Measurements from ENCODE around the gene DMD. TPM values are rescaled to one million over a fixed set of nuclear protein-coding genes. Genes with fewer than 3 reads are reported as not detected.

DMD gene
- total RNA-seq, 2 donors from 2014 or later, result 0.43 to 2.0 TPM

DNA sequence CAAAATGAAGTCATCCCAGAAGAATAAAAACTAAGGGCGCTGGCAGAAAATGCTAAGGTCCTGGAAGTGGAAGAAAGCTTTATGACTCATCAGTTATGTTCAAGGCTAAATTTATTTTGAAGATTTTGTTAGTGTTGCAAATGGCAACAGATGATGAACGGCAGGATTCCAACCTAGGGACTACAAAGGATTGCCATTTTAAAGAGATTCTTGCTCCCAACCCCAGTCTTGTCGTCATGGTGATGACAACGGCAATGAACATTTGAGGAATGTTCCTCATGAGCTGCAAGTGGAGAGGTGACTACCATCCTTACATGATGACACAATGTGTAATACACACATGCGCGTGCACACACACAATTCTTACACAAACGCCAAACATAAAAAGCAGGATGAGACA, 2085.1 kb downstream of the DMD start:
- ATAC-seq (no peak), DNase-seq (ENCODE audit: low spot score in 2 of 2) (no peak)
- Mint-ChIP-seq H3K36me3 (no peaks in the 10 kb centered on the region), H3K9me3 (peaks cover 0 to 4% of the 10 kb centered on the region in 2 donors), H3K27ac (no peak overlapping the region)

DNA sequence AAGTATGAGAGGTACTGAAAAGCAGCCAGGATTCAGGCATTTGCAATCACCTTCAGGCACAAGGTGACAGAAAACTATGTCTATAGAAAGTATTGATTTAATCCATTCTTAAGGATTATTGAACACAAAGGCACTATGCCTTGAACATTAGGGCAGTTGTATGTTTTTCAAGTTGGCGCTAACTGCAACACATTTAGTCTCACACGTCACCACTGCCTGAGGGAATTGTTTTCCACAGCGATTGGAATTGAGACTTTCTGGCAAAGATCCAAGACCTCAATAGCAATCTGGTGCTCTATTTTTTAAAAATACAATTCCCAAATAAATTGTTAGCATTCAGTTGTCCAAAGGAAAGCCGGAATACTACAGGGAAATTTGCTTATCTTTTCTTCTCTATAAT, 2086.8 kb downstream of the DMD start:
- Mint-ChIP-seq H3K36me3 (no peaks in the 10 kb centered on the region), H3K27ac (no peak overlapping the region), H3K9me3 (peaks cover 0 to 4% of the 10 kb centered on the region in 2 donors)
- no peak for DNase-seq (ENCODE audit: low spot score in 2 of 2)
- ATAC-seq, result no peak

DNA sequence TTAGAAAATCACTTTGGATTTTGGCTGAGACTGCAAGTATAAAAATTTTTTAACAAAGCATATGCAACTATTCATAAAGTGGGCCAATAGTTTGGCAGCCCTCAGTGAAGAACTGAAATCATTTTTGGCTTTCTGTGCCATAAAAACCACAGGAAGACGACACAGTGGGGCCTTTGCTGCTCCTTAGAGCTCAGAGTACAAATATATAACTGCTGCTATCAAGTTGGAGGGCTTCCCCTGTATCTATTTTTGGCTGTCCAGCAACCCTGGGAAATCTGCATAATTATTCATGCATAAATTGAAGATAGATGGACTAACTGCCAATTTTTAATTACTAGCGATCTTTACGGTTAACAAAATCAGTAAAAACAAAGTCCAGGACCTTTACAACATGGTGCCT, 2088.0 kb downstream of the DMD start:
- H3K36me3 Mint-ChIP-seq, result no peaks in the 10 kb centered on the region
- no peak for DNase-seq (ENCODE audit: low spot score in 2 of 2)
- peaks cover 0 to 4% of the 10 kb centered on the region in 2 donors for H3K9me3 Mint-ChIP-seq
- no peak overlapping the region for H3K27ac Mint-ChIP-seq
- no peak for ATAC-seq

DNA sequence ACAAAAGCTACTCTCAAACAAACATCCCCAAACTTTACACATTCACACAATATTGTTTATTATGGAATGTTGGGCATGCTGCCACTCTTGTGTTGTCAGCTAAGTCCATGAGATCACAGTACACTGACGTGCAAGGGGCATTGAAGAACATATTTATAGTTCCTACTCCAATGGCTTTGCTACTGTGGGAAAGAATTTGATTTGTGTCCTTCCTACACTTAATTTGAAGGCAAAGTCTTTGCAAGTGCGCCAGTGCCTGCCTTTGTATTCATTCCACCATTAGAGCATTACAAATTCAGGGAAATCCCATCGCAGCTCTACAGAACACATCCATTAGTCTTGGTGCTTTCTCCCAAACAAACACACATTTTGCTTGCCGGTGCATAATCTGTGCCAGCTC, 2094.1 kb downstream of the DMD start:
- DNase-seq (ENCODE audit: low spot score in 2 of 2) (no peak), ATAC-seq (no peak)
- Mint-ChIP-seq H3K9me3 (peaks cover 5% of the 10 kb centered on the region in 2 donors), H3K27ac (no peak overlapping the region), H3K36me3 (peaks cover 0 to 6% of the 10 kb centered on the region in 2 donors)

DNA sequence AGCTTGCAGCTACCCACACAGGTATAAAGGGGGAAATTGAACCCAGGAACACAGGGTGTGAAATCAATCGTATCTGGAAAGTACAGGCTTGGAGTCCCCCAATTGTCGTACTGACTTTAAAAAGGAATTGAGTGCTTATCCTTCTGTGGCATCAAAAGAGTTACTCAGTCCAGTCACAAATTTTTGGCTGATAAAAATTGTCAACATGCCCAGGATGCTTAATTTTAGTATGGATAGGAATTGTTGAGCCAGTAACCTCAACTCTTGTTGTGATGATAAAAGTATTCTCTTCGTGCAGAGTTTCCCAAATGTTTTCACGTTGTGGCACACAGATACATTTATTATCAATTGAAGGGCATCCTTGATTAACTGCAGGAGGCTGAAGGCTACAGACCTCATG, 2096.0 kb downstream of the DMD start:
- H3K9me3 Mint-ChIP-seq, result peaks cover 5% of the 10 kb centered on the region in 2 donors
- DNase-seq (ENCODE audit: low spot score in 2 of 2) (no peak), ATAC-seq (no peak)
- H3K36me3 Mint-ChIP-seq, result peaks cover 0 to 6% of the 10 kb centered on the region in 2 donors
- H3K27ac Mint-ChIP-seq, result no peak overlapping the region

DNA sequence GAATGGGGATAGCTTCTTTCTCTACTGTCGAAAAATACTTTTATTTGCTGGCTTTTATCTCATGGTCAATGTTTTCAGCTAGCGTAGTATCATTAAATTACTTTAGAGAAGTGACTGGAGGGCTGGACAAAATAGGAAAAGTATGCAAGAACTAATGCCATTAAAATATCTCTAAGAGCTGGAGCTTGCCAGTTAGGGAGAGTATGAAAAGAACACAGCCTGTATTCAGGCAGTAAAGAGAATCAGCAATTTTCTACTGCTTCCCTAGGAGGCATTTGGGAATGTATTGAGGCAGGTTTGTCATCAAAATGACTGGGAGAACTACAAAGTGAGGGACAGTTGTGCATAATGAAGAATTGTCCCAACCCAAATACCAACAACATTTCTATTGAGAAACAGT, 2096.5 kb downstream of the DMD start:
- DNase-seq (ENCODE audit: low spot score in 2 of 2) (no peak), ATAC-seq (no peak)

DNA sequence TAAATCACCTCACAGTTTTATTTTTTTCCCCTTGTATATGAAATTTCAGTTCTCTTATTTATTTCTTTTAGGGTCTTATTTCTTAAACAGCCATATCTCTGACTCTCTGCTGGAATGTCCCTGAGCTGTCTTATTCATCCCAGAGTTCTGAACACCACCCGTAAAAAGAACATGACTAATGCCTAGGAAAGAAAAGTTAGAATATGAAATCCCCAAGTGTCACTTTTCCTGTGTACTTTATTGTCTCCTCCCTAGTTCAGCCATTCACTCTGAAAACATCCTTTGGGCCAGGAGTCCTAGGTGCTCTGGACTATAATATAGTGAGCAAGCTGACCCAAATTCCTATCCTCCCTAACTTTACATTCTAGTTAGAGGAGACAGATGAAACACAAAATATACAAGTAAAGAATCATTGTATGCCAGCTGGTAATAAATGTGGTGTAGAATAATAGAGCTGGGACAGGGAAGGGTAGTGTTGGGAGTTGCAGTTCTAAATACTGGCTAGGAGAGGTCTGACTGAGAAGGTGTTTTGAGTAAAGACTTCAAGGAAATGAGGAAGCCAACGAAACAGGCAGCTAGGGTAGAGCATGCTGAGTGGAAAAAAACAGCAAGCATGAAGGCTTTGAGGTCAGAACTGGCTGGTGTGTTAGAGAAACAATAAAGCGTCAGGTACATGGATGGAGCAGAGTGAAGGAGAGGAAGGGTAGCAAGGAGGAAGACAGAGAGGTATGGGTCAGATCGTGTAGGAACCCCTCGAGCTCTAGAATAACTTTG, 2098.9 kb downstream of the DMD start:
- Mint-ChIP-seq H3K36me3 (peaks cover 0 to 6% of the 10 kb centered on the region in 2 donors), H3K9me3 (peaks cover 5% of the 10 kb centered on the region in 2 donors), H3K27ac (peak overlapping the region in 1 of 2 donors; percentile 84)
- DNase-seq (ENCODE audit: low spot score in 2 of 2) (no peak), ATAC-seq (peak; percentile 18 to 83)

More for the DNA sequence above, 2096.5 kb downstream of the DMD start:
- Mint-ChIP-seq H3K27ac (no peak overlapping the region), H3K9me3 (peaks cover 5% of the 10 kb centered on the region in 2 donors), H3K36me3 (peaks cover 0 to 6% of the 10 kb centered on the region in 2 donors)

DNA sequence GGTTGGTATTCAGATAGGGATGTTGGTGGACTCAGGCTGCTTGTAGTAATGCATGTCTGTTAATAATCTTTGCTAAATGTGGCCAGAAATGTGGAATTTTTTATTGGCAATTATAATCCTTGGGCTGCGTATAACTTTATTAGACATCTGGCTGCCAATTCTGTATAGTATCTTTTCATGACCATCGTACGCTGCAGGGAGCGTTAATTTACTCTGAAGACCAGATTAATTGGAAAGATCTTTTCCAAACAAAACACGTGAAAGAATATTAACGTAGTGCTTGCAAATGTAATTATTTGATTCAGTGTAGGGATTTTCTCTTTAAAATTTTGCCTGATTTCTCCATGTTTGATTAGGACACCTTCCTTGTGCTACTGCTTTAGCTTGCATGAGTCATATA, 2100.7 kb downstream of the DMD start:
- Mint-ChIP-seq H3K36me3 (peaks cover 0 to 6% of the 10 kb centered on the region in 2 donors), H3K9me3 (peaks cover 5% of the 10 kb centered on the region in 2 donors), H3K27ac (no peak overlapping the region)
- ATAC-seq (no peak), DNase-seq (ENCODE audit: low spot score in 2 of 2) (no peak)

DNA sequence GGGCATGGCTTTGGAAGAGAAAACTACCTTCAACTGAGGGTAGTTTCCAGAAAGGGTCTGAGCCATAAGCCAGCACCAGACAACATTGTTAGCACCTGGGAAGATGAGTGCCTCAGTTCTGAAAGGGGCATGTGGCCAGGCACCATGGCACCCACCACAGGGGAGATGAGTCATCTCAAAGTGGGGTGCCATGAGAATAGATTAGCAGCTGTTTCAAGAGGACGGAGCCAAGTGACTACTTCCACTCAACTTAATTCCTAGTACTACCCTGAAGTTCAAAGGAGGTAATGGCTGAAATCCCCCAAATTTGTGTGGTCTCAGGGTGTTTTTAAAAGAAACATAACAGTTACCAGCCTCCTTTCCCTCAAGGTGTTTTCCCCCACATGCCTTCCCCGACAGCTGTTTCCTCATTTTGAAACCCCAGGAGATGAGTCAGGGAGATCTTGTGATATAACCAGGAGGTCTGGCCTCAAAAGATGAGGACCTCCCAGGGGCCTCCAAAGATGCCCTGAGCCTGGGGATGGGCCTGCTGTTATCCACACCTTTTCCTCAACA, 2111.7 kb downstream of the DMD start:
- H3K36me3 Mint-ChIP-seq, result no peaks in the 10 kb centered on the region
- DNase-seq (ENCODE audit: low spot score in 2 of 2) (peak; percentile 50 to 57), ATAC-seq (peak; percentile 94)
- no peaks in the 10 kb centered on the region for H3K9me3 Mint-ChIP-seq
- H3K27ac Mint-ChIP-seq, result peak overlapping the region in 1 of 2 donors; percentile 86

DNA sequence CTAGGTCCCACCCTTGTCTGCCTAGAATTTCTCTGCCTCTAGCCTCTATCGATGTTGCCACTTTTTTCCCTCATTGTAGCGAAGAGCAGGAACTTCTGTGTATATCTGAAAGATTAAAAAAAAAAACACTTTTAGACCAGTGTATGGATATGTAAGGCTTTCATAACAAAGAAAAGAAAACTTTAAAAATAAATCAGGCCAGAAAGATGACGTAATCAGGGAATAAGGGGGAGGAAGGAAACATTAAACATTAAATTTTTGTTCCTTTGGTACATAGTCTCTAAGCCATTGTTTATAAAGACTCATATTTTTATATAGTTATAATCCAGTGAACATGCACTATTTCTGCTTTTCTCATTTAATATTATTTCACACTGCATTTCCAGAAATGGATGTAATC, 2113.3 kb downstream of the DMD start:
- Mint-ChIP-seq H3K36me3 (no peaks in the 10 kb centered on the region), H3K27ac (no peak overlapping the region), H3K9me3 (no peaks in the 10 kb centered on the region)
- ATAC-seq (no peak), DNase-seq (ENCODE audit: low spot score in 2 of 2) (no peak)

DNA sequence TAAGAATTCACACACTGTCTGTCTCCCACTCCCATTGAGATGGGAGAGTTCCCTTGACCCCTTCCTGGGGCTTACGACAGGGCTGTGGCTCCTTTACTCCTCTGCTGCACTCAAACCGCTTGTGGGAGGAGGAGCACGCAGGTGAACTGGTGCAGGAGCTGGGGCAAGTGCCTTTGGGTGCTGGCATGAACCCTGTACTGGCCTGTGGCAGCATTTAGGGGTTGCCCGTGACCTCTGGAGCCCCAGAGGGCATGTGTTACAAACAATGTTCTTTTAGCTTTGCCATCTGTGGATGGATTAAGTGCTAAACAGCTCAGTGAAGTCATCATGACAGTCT, 2117.7 kb downstream of the DMD start:
- no peak for DNase-seq (ENCODE audit: low spot score in 2 of 2)
- Mint-ChIP-seq H3K36me3 (no peaks in the 10 kb centered on the region), H3K27ac (no peak overlapping the region), H3K9me3 (no peaks in the 10 kb centered on the region)
- no peak for ATAC-seq

DNA sequence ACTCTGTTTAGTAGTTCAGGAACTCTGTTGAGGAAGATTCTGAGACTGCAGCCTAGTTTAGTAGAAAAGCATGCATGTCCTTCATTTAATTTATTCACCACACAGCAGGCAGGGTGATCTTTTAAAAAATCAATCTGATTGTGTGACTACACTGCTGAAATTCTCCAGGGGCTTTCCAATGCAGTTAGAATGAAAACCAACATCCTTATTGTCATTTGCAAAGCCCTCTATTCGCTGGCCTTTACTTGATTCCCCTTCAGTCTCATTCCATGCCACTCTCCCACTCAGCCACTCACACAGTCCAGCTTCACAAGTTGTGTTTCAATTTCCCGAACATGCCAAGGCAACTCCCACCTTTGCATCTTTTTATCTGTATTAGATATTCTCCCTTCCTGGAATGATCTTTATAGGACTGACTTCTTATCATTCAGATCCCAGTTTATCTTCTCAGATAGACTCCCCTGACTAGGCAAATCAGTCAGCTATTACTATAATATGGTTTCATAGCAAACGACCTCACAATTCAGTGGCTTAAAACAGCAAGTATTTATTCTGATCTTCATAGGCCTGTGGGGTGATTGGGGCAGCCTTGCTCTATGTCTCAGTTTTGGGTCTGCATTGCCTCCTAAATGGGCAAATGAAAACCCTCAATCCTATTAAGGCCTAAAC, 2118.2 kb downstream of the DMD start:
- no peak for DNase-seq (ENCODE audit: low spot score in 2 of 2)
- no peak for ATAC-seq
- Mint-ChIP-seq H3K27ac (no peak overlapping the region), H3K9me3 (no peaks in the 10 kb centered on the region), H3K36me3 (no peaks in the 10 kb centered on the region)

DNA sequence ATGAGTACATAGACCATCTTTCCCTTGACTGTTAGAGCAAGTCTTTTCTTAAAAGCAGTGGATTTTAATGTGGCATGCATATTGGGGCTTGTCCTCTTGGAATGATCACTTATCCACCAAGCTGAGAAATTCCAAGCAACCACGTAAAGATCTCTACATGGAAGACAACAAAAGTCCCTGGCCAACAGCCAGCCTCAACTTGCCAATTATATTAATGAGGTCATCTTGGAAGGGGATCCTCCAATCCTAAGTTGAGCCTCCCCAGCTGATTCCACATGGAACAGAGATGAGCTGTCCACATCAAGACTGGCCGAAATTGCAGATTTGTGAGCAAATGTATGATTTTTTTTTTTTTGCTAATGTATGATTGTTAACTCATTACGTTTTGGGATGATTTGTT, 2118.9 kb downstream of the DMD start:
- ATAC-seq (no peak), DNase-seq (ENCODE audit: low spot score in 2 of 2) (no peak)
- H3K9me3 Mint-ChIP-seq, result no peaks in the 10 kb centered on the region
- no peaks in the 10 kb centered on the region for H3K36me3 Mint-ChIP-seq
- no peak overlapping the region for H3K27ac Mint-ChIP-seq

DNA sequence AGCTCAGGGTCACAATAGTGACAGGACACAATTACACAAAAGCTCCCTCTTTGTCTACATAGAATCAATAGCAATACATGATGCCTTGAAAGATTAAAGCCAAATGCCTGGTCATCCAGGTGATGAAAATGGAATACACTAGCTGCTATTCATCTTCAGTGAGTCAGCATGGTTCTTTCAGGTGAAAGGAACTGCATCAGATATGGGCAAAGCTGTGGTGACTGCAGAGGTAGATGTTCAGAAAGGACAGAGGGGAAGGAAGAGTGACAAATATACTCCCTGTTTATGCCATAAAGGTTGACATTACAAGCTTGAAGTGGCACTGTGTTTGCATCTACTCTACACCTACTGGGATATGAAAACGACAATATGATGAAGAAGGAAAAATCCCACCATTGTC, 2119.5 kb downstream of the DMD start:
- DNase-seq (ENCODE audit: low spot score in 2 of 2) (no peak), ATAC-seq (peak; percentile 22 to 54)
- H3K36me3 Mint-ChIP-seq, result no peaks in the 10 kb centered on the region
- no peaks in the 10 kb centered on the region for H3K9me3 Mint-ChIP-seq
- H3K27ac Mint-ChIP-seq, result peak overlapping the region in 1 of 2 donors; percentile 2

DNA sequence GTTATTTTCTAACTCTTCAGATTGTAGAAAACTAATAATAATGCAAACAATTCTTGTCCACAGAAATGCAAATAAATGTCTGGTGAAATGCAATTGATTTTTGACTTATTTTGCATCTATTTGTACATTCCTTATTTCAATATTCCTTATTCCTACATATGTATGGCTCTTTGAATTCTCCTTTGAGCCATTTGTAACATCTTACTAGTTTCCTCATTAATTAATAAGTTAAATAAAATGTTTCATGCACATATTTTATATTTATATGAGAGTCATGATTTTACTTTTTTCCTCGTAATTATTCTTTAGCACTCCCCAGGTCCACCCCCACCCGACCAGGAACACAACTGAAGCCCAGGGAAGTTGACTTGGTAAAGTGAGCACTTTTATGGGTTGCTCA, 2136.8 kb downstream of the DMD start:
- Mint-ChIP-seq H3K36me3 (no peaks in the 10 kb centered on the region), H3K9me3 (peaks cover 0 to 3% of the 10 kb centered on the region in 2 donors), H3K27ac (no peak overlapping the region)
- DNase-seq (ENCODE audit: low spot score in 2 of 2), result no peak
- no peak for ATAC-seq

DNA sequence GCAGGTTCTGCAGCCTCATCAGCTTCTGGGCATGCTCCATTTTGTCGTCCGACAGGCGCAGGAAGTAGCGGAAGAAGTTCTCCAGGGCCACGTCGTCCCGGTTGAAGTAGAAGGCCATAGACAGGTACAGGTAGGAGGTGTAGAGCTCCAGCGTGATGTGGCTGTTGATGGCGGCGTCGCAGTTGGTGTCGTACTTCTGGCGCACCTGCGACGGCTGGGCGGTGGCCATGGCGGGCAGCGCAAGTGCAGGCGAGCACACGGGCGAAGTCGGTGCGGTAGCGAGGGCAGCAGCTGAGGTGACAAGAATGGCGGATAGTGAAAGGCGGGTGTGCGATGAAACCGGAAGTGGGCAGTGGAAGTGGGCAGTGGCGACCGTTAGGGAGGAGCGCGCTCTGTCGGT, 2139.6 kb downstream of the DMD start, which contains the start of gene FTHL17:
FTHL17 (minus strand) TSS at position 317 of the 400 bp plus-strand sequence; CDS start at position 229, 88 bp downstream.
- DNase-seq (ENCODE audit: low spot score in 2 of 2) (no peak), ATAC-seq (no peak)
- Mint-ChIP-seq H3K27ac (no peak within 1 kb of the TSS), H3K9me3 (peaks cover 0 to 3% of the 10 kb centered on the region in 2 donors), H3K36me3 (no peaks in the 10 kb centered on the region)

DNA sequence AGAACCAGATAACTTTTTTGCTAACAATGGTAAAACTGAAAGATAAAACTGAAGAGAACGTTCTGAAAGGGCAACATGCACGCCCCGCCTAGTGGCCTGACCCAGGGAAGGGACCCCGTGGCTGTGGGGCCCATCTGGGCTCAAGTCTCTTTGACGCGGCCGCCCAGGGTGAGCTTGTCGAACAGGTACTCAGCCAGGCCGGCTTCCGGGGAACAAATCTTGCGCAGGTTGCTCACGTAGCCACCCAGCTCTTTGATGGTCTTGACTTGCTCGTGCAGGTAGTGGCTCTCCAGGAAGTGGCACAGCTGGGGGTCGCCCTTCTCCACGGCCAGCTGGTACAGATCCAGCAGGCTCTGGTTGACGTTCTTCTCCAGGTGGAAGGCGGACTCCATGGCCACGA, 2140.1 kb downstream of the DMD start:
- Mint-ChIP-seq H3K27ac (no peak overlapping the region), H3K36me3 (no peaks in the 10 kb centered on the region), H3K9me3 (peaks cover 0 to 3% of the 10 kb centered on the region in 2 donors)
- DNase-seq (ENCODE audit: low spot score in 2 of 2) (no peak), ATAC-seq (no peak)
